Endothelial cell of umbilical vein (primary cell): Measurements from ENCODE around the gene ZNF839. TPM values are rescaled to one million over a fixed set of nuclear protein-coding genes. Genes with fewer than 3 reads are reported as not detected.
A peak's percentile ranks its signal among the peaks of the same experiment; 100 is the strongest.

Experiments used
- BruUV-seq: library from RNA; stranded (reverse); fragments of 400-500 nt; replicated peaks from 2 replicates; lab custom pipeline; 2021; lab: Mats Ljungman, UMichigan
- CTCF ChIA-PET: fragments of 300-600, 350-600 bp; sonication (Branson Sonifier 250); formaldehyde crosslinking; loops from one replicate; lab custom pipeline; 2021; ENCODE audit warnings: antibody characterized with exemption, inconsistent platforms; lab: Charles Lee
- POLR2A ChIA-PET: fragments of 300-600, 350-600 bp; sonication (Branson Sonifier 250); formaldehyde crosslinking; loops from one replicate; lab custom pipeline; 2021; ENCODE audit warnings: antibody characterized with exemption, inconsistent platforms; lab: Charles Lee
- DNase-seq: peaks from one replicate; pipeline ENCODE4 v3.0.0-alpha.2; 2011; ENCODE audit warnings: low read depth, low spot score
- FAIRE-seq: peaks from 2 replicates; lab custom pipeline; 2011; peaks lifted over from hg19 to GRCh38; lab: Jason Lieb, UNC
- H2AFZ ChIP-seq: 2 replicates; pipeline ENCODE4 v1.6.0; 2012; ENCODE audit warnings: low read depth, low read length, control low read depth, inconsistent platforms
- H3K27ac ChIP-seq: 2 replicates; pipeline ENCODE4 v1.5.1; 2011; ENCODE audit warnings: low read depth, mild to moderate bottlenecking, control low read depth, low read length, moderate library complexity; ENCODE audit not compliant: insufficient read depth
- H3K27me3 ChIP-seq, 2 experiments: 2 replicates each; pipeline versions ENCODE4 v1.6.0 to v1.6.1; 2011; ENCODE audit warnings: low read length in 2 of 2, mixed read lengths in 1 of 2; ENCODE audit not compliant: control insufficient read depth in 2 of 2, insufficient read depth in 2 of 2
- H3K36me3 ChIP-seq, 2 experiments: 2 replicates in 1 of 2; 3 replicates in 1 of 2; pipeline ENCODE4 v1.5.1; 2011; ENCODE audit warnings: low read length in 2 of 2, mild to moderate bottlenecking in 1 of 2, moderate library complexity in 1 of 2; ENCODE audit not compliant: control insufficient read depth in 2 of 2, insufficient read depth in 2 of 2; ENCODE audit errors: extremely low read depth in 1 of 2
- H3K4me1 ChIP-seq: 3 replicates; pipeline ENCODE4 v1.5.1; 2011; ENCODE audit warnings: mild to moderate bottlenecking, low read length; ENCODE audit not compliant: control insufficient read depth, insufficient read depth; ENCODE audit errors: extremely low read depth
- H3K4me2 ChIP-seq: 2 replicates; pipeline ENCODE4 v1.6.1; 2011; ENCODE audit warnings: low read length, control low read depth, mixed read lengths; ENCODE audit not compliant: insufficient read depth
- H3K4me3 ChIP-seq, 3 experiments: fragments of 200-600 bp in 1 of 3; sonication (generic), shearing (Covaris generic) in 1 of 3; replicated peaks in 1 of 3; 2 replicates each; pipeline ENCODE4 v1.5.1; 2011 to 2016; ENCODE audit warnings: control low read depth in 3 of 3, low read length in 3 of 3, mild to moderate bottlenecking in 2 of 3, inconsistent platforms in 1 of 3, low read depth in 1 of 3, moderate library complexity in 1 of 3; ENCODE audit not compliant: insufficient read depth in 1 of 3
- H3K79me2 ChIP-seq: 2 replicates; pipeline ENCODE4 v1.6.0; 2012; ENCODE audit warnings: low read length, inconsistent platforms; ENCODE audit not compliant: control insufficient read depth, insufficient read depth
- H3K9ac ChIP-seq: replicated peaks from 2 replicates; pipeline ENCODE3; 2011; ENCODE audit warnings: low read length, control low read depth; ENCODE audit not compliant: insufficient read depth; ENCODE audit errors: extremely low read depth
- H3K9me1 ChIP-seq: replicated peaks from 3 replicates; pipeline ENCODE4 v1.6.0; 2011; ENCODE audit warnings: mild to moderate bottlenecking, low read length; ENCODE audit not compliant: control insufficient read depth, insufficient read depth; ENCODE audit errors: extremely low read depth
- H3K9me3 ChIP-seq: replicated peaks from 2 replicates; pipeline ENCODE4 v1.5.1; 2012; ENCODE audit warnings: low read length, inconsistent platforms; ENCODE audit not compliant: control insufficient read depth, insufficient read depth
- H4K20me1 ChIP-seq: replicated peaks from 2 replicates; pipeline ENCODE3; 2011; ENCODE audit warnings: mild to moderate bottlenecking, low read length; ENCODE audit not compliant: control insufficient read depth, insufficient read depth; ENCODE audit errors: extremely low read depth
- EZH2 ChIP-seq: IDR thresholded peaks from 2 replicates; pipeline ENCODE4 v1.6.1; 2012; ENCODE audit warnings: borderline replicate concordance, low read depth, mild to moderate bottlenecking, moderate library complexity, low read length, inconsistent platforms; ENCODE audit not compliant: severe bottlenecking
- FOS ChIP-seq: IDR thresholded peaks from 2 replicates; pipeline ENCODE4 v1.6.1; 2011; ENCODE audit warnings: mild to moderate bottlenecking, low read length, moderate library complexity, borderline replicate concordance; ENCODE audit not compliant: insufficient read depth
- GATA2 ChIP-seq: IDR thresholded peaks from 2 replicates; pipeline ENCODE4 v1.7.0; 2011; ENCODE audit warnings: low read depth, mild to moderate bottlenecking, moderate library complexity, mixed read lengths, low read length; ENCODE audit not compliant: insufficient read length, insufficient read depth
- JUN ChIP-seq: IDR thresholded peaks from 2 replicates; pipeline ENCODE4 v1.6.1; 2011; ENCODE audit warnings: borderline replicate concordance, low read depth; ENCODE audit not compliant: insufficient read length, insufficient read depth
- MAX ChIP-seq: IDR thresholded peaks from 2 replicates; pipeline ENCODE4 v1.6.1; 2011; ENCODE audit not compliant: insufficient read depth, insufficient read length
- MYC ChIP-seq: IDR thresholded peaks from one replicate; pipeline ENCODE4 v1.6.1; 2011; ENCODE audit warnings: mild to moderate bottlenecking, low read depth, low read length
- POLR2A ChIP-seq: IDR thresholded peaks from 2 replicates; pipeline ENCODE4 v1.6.1; 2012; ENCODE audit warnings: low read depth, mild to moderate bottlenecking, control low read depth, low read length
- POLR2AphosphoS5 ChIP-seq: IDR thresholded peaks from 2 replicates; pipeline ENCODE4 v1.6.1; 2012; ENCODE audit warnings: low read depth, mild to moderate bottlenecking, control low read depth, low read length, moderate library complexity; ENCODE audit not compliant: insufficient read depth
- dilution Hi-C: fragments of 300-500 bp; cut with MboI; formaldehyde crosslinking; loops from one replicate; pipeline ENCODE4 v1.15.0; 2019; ENCODE audit warnings: low sequenced_read_pairs; ENCODE audit not compliant: extremely low pct_ligation_motif_present
- intact Hi-C: fragments of 100-400 bp; cut with micrococcal nuclease; formaldehyde crosslinking; loops from one replicate; pipeline ENCODE4 v1.10.0; 2022
- polyA plus RNA-seq, 4 experiments: library from polyadenylated mRNA; depleted of rRNA in 3 of 4; stranded (reverse) in 3 of 4; unstranded in 1 of 4; fragments of >200 nt; gene quantifications; 2 replicates each; pipeline versions ENCODE4 v1.2.1 to v1.2.3, GENCODE V29; 2011 to 2012; ENCODE audit warnings: missing spikeins in 1 of 4
- total RNA-seq: library from RNA; stranded (reverse); gene quantifications from 2 replicates; pipeline ENCODE4 v1.2.3, GENCODE V29; 2021
- TF ChIP-seq, protein P1 (sequence below), 2 donors: IDR thresholded peaks; 1 replicate in 1 of 2; 2 replicates in 1 of 2; pipeline ENCODE4 v1.5.1; 2011; ENCODE audit warnings: low read length in 2 of 2, mild to moderate bottlenecking in 2 of 2, moderate library complexity in 2 of 2, control low read depth in 1 of 2, inconsistent platforms in 1 of 2, low read depth in 1 of 2; ENCODE audit not compliant: insufficient read depth in 1 of 2; ENCODE audit errors: extremely low read depth in 1 of 2

ZNF839 gene
- total and polyA plus RNA-seq, 2 donors (not counting 3 experiments of a cell fraction or from before 2014, with no cell fraction given), result 9.8 to 12.5 TPM

- dilution Hi-C loops, result no loop called here
- FAIRE-seq (peak; percentile 26), DNase-seq (no peak)
- no peaks in the 10 kb centered on the region for H3K4me1 ChIP-seq
- no peak overlapping the region for H3K4me3 ChIP-seq
- H3K36me3 ChIP-seq, result peaks cover 2 to 5% of the 10 kb centered on the region in 2 experiments
- no peak overlapping the region for H3K9ac ChIP-seq
- H2AFZ ChIP-seq, result no peak overlapping the region
- no peak for TF ChIP-seq JUN
- TF ChIP-seq POLR2A, result no peak
- TF ChIP-seq MYC, result no peak
- TF ChIP-seq MAX, result no peak
- no peak for TF ChIP-seq EZH2
- TF ChIP-seq, protein P1, sequence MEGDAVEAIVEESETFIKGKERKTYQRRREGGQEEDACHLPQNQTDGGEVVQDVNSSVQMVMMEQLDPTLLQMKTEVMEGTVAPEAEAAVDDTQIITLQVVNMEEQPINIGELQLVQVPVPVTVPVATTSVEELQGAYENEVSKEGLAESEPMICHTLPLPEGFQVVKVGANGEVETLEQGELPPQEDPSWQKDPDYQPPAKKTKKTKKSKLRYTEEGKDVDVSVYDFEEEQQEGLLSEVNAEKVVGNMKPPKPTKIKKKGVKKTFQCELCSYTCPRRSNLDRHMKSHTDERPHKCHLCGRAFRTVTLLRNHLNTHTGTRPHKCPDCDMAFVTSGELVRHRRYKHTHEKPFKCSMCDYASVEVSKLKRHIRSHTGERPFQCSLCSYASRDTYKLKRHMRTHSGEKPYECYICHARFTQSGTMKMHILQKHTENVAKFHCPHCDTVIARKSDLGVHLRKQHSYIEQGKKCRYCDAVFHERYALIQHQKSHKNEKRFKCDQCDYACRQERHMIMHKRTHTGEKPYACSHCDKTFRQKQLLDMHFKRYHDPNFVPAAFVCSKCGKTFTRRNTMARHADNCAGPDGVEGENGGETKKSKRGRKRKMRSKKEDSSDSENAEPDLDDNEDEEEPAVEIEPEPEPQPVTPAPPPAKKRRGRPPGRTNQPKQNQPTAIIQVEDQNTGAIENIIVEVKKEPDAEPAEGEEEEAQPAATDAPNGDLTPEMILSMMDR (IDR thresholded peaks at IDR 0.05; ENCODE audit: extremely low read depth in 1 of 2, insufficient read depth in 1 of 2, low read depth in 1 of 2, low read length in 2 of 2), result no peak
- no peak for TF ChIP-seq FOS
- no peak for TF ChIP-seq POLR2AphosphoS5
- no peak for TF ChIP-seq GATA2
- H3K79me2 ChIP-seq, result peaks cover 5% of the 10 kb centered on the region
- H3K27me3 ChIP-seq, result no peaks in the 10 kb centered on the region
- POLR2A ChIA-PET, result no interaction called here
- CTCF ChIA-PET, result no interaction called here
- H3K4me2 ChIP-seq, result no peak overlapping the region
- H3K9me3 ChIP-seq, result no peaks in the 10 kb centered on the region
- peaks cover 3% of the 10 kb centered on the region for H4K20me1 ChIP-seq
- no peak overlapping the region for H3K27ac ChIP-seq
- intact Hi-C loops, result no loop called here
- no peaks in the 10 kb centered on the region for H3K9me1 ChIP-seq
- BruUV-seq, result no TSS peak
Observed at GRCh38 chr14:102375119-102375518, 55.6 kb downstream of the ZNF839 start.
